GM06990 (cell line): ENCODE data around the gene FTO.

Source experiments
- DNase-seq: peaks from one replicate; pipeline ENCODE4 v3.0.0-alpha.2; 2011; ENCODE audit not compliant: insufficient read length; ENCODE audit errors: extremely low read depth
- H3K27me3 ChIP-seq: replicated peaks from 2 replicates; pipeline ENCODE4 v1.6.0; 2011; ENCODE audit warnings: low read length; ENCODE audit not compliant: control insufficient read depth, insufficient read depth
- H3K36me3 ChIP-seq: 2 replicates; pipeline ENCODE4 v1.5.1; 2011; ENCODE audit warnings: low read length; ENCODE audit not compliant: control insufficient read depth, insufficient read depth
- H3K4me3 ChIP-seq: replicated peaks from 2 replicates; pipeline ENCODE4 v1.5.1; 2011; ENCODE audit warnings: low read depth, mild to moderate bottlenecking, control low read depth, low read length
- TF ChIP-seq, protein P1 (sequence below): IDR thresholded peaks from 2 replicates; pipeline ENCODE4 v1.5.1; 2011; ENCODE audit warnings: low read length, control low read depth, mild to moderate bottlenecking, inconsistent platforms; ENCODE audit not compliant: insufficient read depth, poor library complexity, severe bottlenecking

FTO gene

DNA sequence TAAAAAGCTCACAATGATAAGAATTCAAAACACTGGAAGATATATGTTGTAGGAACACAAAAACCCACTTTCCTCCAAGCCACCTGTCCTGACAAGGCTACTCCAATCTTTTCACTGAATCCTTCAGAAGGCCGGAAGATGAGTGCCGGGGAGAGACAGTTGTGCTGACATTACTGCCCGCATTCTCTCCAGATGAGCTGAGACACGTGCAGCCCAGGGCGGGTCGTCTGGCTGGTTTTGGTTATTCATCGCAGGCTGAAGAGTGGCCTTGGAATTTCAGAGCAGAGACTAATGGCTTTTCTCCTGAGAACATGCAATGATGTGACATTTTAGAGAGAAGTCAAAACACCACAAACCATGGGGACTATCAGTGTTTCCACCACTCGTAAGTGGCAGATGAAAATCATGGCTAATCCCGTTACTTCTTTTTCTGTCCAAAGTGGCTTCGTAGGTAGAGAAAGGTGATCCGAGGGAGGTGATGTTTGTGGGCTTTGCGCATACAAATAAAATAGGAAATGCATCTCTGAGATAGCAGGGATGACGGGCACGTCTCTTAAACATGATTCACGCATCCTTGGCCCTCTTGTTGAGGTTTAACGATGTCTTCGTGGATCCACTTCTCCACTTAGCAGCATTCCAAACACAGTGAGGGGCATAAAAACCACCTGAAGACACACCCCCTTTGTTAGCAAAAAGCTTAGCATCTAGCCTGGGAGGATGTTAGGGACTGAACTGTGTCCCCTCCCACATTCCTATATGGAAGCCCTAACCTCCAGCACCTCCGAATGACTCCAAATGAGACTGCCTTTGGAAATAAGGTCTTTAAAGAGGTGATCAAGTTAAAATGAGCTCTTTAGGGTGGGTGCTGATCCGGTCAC is 448.6 kb downstream of the FTO start:
- H3K27me3 ChIP-seq: no peaks in the 10 kb centered on the region
- TF ChIP-seq, protein P1, sequence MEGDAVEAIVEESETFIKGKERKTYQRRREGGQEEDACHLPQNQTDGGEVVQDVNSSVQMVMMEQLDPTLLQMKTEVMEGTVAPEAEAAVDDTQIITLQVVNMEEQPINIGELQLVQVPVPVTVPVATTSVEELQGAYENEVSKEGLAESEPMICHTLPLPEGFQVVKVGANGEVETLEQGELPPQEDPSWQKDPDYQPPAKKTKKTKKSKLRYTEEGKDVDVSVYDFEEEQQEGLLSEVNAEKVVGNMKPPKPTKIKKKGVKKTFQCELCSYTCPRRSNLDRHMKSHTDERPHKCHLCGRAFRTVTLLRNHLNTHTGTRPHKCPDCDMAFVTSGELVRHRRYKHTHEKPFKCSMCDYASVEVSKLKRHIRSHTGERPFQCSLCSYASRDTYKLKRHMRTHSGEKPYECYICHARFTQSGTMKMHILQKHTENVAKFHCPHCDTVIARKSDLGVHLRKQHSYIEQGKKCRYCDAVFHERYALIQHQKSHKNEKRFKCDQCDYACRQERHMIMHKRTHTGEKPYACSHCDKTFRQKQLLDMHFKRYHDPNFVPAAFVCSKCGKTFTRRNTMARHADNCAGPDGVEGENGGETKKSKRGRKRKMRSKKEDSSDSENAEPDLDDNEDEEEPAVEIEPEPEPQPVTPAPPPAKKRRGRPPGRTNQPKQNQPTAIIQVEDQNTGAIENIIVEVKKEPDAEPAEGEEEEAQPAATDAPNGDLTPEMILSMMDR: no peak
- DNase-seq: no peak

DNA sequence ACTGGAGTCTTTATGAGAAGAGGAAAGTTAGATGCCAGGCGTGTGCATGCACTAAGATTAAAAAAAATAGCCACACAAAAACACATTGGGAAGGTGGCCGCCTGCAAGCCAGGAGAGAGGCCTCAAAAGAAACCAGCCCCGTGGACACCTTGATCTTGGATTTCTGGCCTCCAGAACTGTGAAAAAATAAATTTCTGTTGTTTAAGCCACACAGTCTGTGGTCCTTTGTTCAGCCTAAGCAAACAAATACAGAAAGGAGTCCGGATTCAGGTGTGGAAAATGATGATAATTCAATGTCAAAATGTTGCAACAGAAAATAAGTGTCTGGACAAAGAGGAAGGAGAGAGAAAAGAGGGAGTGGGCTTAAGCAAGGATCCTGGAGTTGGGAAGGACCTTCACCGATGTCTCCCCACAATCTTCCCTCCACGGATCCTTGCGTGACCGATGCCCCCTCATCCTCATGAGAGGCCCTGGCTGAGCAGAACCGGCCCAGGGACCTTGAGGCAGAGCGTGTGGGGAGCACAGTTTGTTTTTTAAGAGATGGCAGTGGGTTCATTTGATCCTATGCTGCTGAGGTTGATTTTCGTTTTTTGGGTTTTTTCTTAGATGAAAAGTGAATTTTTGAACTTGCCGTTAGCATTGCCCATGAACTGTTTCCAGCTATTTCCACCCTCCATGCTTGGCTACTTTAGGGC is 449.4 kb downstream of the FTO start:
- no peak for DNase-seq
- TF ChIP-seq, protein P1: no peak
- Histone ChIP-seq H3K27me3 (no peaks in the 10 kb centered on the region), H3K4me3 (no peak overlapping the region), H3K36me3 (no peaks in the 10 kb centered on the region)

More for the DNA sequence above, 448.6 kb downstream of the FTO start:
- Histone ChIP-seq H3K4me3 (no peak overlapping the region), H3K36me3 (no peaks in the 10 kb centered on the region)

DNA sequence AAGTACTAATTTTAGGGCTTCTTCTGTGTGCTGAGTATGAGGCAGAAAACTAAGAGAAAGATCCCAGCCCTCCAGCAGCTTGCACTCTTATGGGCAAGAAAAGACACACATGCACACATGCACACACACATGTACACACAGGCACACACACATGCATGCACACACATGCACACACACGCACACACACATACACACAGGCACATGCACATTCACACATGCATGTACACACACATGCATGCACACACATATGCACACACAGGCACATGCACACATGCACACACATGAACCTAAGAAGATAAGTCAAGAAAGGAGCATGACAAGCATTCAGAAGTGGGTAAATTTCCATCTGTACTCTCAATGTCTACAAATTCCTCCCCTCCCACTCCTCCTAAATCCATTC is 452.4 kb downstream of the FTO start:
- Histone ChIP-seq H3K4me3 (no peak overlapping the region), H3K36me3 (no peaks in the 10 kb centered on the region), H3K27me3 (no peaks in the 10 kb centered on the region)
- TF ChIP-seq, protein P1: no peak
- DNase-seq: no peak

DNA sequence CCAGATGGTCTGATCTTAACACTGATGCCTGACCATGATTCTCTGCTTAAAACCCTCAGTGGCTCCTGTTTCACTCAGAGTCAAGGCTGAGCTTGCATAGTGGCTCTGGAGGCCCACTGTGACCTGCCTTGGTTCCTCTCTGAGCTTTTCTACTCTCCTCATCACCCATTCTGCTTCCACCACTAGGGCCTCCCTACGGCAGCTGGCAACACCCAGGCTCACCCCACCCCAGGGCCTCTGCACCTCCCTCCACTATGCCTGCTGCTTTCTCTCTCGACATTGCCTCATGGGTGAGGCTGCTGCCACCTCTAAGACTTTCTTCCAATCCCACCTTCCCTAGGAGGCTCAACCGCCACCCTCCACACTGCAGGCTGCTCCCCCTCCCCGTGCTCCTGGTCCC is 455.0 kb downstream of the FTO start:
- TF ChIP-seq, protein P1: no peak
- H3K27me3 ChIP-seq: no peaks in the 10 kb centered on the region

DNA sequence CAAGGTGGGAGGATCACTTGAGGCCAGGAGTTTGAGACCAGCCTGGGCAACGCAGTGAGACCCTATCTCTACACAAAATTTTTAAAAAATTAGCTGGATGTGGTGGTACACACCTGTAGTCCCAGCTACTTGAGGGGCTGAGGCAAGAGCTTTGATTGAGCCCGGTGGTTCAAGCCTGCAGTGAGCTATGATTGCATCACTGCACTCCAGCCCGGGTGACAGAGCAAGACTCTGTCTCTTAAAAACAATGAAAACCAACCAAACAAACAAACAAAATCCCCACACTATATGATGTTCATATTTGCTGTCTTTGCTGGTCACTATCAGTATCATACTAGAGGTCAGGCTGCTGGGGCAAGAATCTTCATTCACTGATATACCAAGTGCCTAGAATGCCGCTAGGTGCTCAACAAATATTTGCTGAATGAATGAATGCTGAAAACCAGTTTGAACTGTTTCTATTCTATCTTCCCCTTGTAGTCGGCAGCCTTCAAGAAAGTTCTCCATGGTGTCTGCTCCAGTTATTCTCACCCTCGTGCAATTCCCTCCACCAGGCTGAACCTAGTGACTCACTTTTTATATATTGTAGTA is 455.6 kb downstream of the FTO start:
- H3K36me3 ChIP-seq: no peaks in the 10 kb centered on the region
- TF ChIP-seq, protein P1: no peak
- no peak overlapping the region for H3K4me3 ChIP-seq
- DNase-seq: no peak
- no peaks in the 10 kb centered on the region for H3K27me3 ChIP-seq

More for the DNA sequence above, 455.0 kb downstream of the FTO start:
- H3K4me3 ChIP-seq: no peak overlapping the region
- DNase-seq: no peak
- no peaks in the 10 kb centered on the region for H3K36me3 ChIP-seq
